Fibroblast of mammary gland (primary cell): ENCODE results near the gene MCF2L.

Experiments
- DNase-seq: peaks from one replicate; pipeline ENCODE4 v3.0.0-alpha.2; 2010; ENCODE audit warnings: low read depth
- H3K4me3 ChIP-seq: 2 replicates; pipeline ENCODE4 v1.5.1; 2011; ENCODE audit warnings: low read depth, mild to moderate bottlenecking, low read length, moderate library complexity; ENCODE audit not compliant: control insufficient read depth
- CTCF ChIP-seq: conservative IDR thresholded peaks from 2 replicates; pipeline ENCODE4 v1.5.1; 2011; ENCODE audit warnings: low read depth, low read length, inconsistent platforms; ENCODE audit not compliant: control insufficient read depth, insufficient read depth

Gene MCF2L

GRCh38 chr13:113070855-113071254, 101.8 kb downstream of the MCF2L start:
- no peak overlapping the region for H3K4me3 ChIP-seq
- DNase-seq, result no peak
- no peak for TF ChIP-seq CTCF

GRCh38 chr13:113072376-113072775, 103.4 kb downstream of the MCF2L start:
- DNase-seq, result no peak
- no peak for TF ChIP-seq CTCF
- H3K4me3 ChIP-seq, result no peak overlapping the region

GRCh38 chr13:113073942-113074341, 104.9 kb downstream of the MCF2L start:
- DNase-seq, result no peak
- TF ChIP-seq CTCF, result no peak

GRCh38 chr13:113074401-113074800, 105.4 kb downstream of the MCF2L start:
- DNase-seq, result no peak
- no peak overlapping the region for H3K4me3 ChIP-seq
- TF ChIP-seq CTCF, result no peak

More at GRCh38 chr13:113073942-113074341, 104.9 kb downstream of the MCF2L start:
- H3K4me3 ChIP-seq, result no peak overlapping the region

GRCh38 chr13:113074876-113075275, 105.9 kb downstream of the MCF2L start:
- TF ChIP-seq CTCF, result no peak
- no peak for DNase-seq
- H3K4me3 ChIP-seq, result no peak overlapping the region

- no peak for DNase-seq
- TF ChIP-seq CTCF, result no peak
- no peak overlapping the region for H3K4me3 ChIP-seq
Observed at GRCh38 chr13:113075711-113076110, 106.7 kb downstream of the MCF2L start.

- DNase-seq, result no peak
- H3K4me3 ChIP-seq, result no peak overlapping the region
- no peak for TF ChIP-seq CTCF
Observed at GRCh38 chr13:113076681-113077401, 107.8 kb downstream of the MCF2L start.
